HCT116 (cell line): ENCODE data around the gene ZDHHC3. TPM values are rescaled to one million over a fixed set of nuclear protein-coding genes. Genes with fewer than 3 reads are reported as not detected.

Experiments used
- ATAC-seq: fragments of 200-7000 bp; cut with Tn5 transposase; 2 replicates; pipeline ENCODE4 v1.9.1; 2020; ENCODE audit warnings: mild to moderate bottlenecking, moderate library complexity
- BruUV-seq: library from RNA; stranded (reverse); fragments of 400-500 nt; replicated peaks from 2 replicates; lab custom pipeline; 2021; lab: Mats Ljungman, UMichigan
- CTCF ChIA-PET: fragments of 300-600 bp; sonication (Branson Sonifier 250); formaldehyde crosslinking; loops from one replicate; lab custom pipeline; 2021; ENCODE audit warnings: antibody characterized with exemption; lab: Charles Lee
- POLR2A ChIA-PET: fragments of 300-600, 350-600 bp; sonication (Branson Sonifier 250); formaldehyde crosslinking; loops from one replicate; lab custom pipeline; 2021; ENCODE audit warnings: antibody characterized with exemption; lab: Charles Lee
- RAD21 ChIA-PET, 2 experiments: fragments of 300-600 bp; sonication (Branson Sonifier 250); formaldehyde crosslinking; loops; one replicate each; lab custom pipeline; 2023; ENCODE audit warnings: low total read pairs in 2 of 2; ENCODE audit not compliant: uncharacterized antibody in 2 of 2, unreplicated experiment in 2 of 2, low non-redundant PET in 1 of 2; lab: Charles Lee
- DNase-seq: peaks from one replicate; pipeline ENCODE4 v3.0.0-alpha.2; 2010; ENCODE audit warnings: low read depth, low spot score
- H2AFZ ChIP-seq: fragments of 200-600 bp; shearing (Covaris generic), sonication (generic); 2 replicates; pipeline ENCODE4 v1.6.1; 2017; ENCODE audit warnings: low read depth, mixed run types, mixed read lengths, antibody characterized with exemption, low read length; ENCODE audit not compliant: poor library complexity, severe bottlenecking
- H3K27ac ChIP-seq: 2 replicates; pipeline ENCODE4 v1.5.1; 2012; ENCODE audit warnings: low read depth, low read length
- H3K27me3 ChIP-seq: fragments of 200-600 bp; sonication (generic); 2 replicates; pipeline ENCODE4 v1.6.1; 2016; ENCODE audit warnings: mixed run types, low read length, mixed read lengths; ENCODE audit not compliant: insufficient read depth
- H3K36me3 ChIP-seq, 2 experiments: fragments of 200-500 bp in 1 of 2; fragments of 200-600 bp in 1 of 2; sonication (Bioruptor generic) in 1 of 2; sonication (generic) in 1 of 2; 2 replicates each; pipeline versions ENCODE4 v1.5.1 to v1.6.1; 2014 to 2016; ENCODE audit warnings: low read length in 2 of 2, inconsistent platforms in 1 of 2, mixed read lengths in 1 of 2, mixed run types in 1 of 2; ENCODE audit not compliant: insufficient read depth in 2 of 2, control insufficient read depth in 1 of 2
- H3K4me1 ChIP-seq, 2 experiments: fragments of 200-600 bp in 1 of 2; sonication (generic) in 1 of 2; 2 replicates each; pipeline versions ENCODE4 v1.5.1 to v1.6.1; 2012 to 2017; ENCODE audit warnings: low read length in 2 of 2, inconsistent platforms in 1 of 2, mild to moderate bottlenecking in 1 of 2, mixed read lengths in 1 of 2, mixed run types in 1 of 2, moderate library complexity in 1 of 2; ENCODE audit not compliant: insufficient read depth in 2 of 2, control insufficient read depth in 1 of 2
- H3K4me2 ChIP-seq: fragments of 200-600 bp; sonication (generic); 2 replicates; pipeline ENCODE4 v1.6.1; 2017; ENCODE audit warnings: mixed run types, low read length, mixed read lengths
- H3K4me3 ChIP-seq, 2 experiments: fragments of 200-600 bp in 1 of 2; sonication (generic) in 1 of 2; replicated peaks in 1 of 2; 2 replicates each; pipeline ENCODE4 v1.5.1; 2011 to 2016; ENCODE audit warnings: low read length in 2 of 2, control low read depth in 1 of 2, low read depth in 1 of 2, mild to moderate bottlenecking in 1 of 2, mixed read lengths in 1 of 2, mixed run types in 1 of 2
- H3K79me2 ChIP-seq: fragments of 200-600 bp; sonication (generic); 2 replicates; pipeline ENCODE4 v1.6.1; 2017; ENCODE audit warnings: mild to moderate bottlenecking, mixed run types, low read length, moderate library complexity, mixed read lengths; ENCODE audit not compliant: insufficient read depth
- H3K9ac ChIP-seq: fragments of 200-600 bp; sonication (generic); 2 replicates; pipeline ENCODE4 v1.6.1; 2016; ENCODE audit warnings: low read length, mixed read lengths
- H3K9me2 ChIP-seq: fragments of 200-600 bp; sonication (generic), shearing (Covaris generic); 2 replicates; pipeline ENCODE4 v1.6.1; 2017; ENCODE audit warnings: mixed run types, mild to moderate bottlenecking, moderate library complexity; ENCODE audit not compliant: insufficient read depth
- H3K9me3 ChIP-seq, 2 experiments: fragments of 200-500 bp in 1 of 2; fragments of 200-600 bp in 1 of 2; sonication (Bioruptor generic) in 1 of 2; sonication (generic) in 1 of 2; 2 replicates each; pipeline ENCODE4 v1.6.1; 2014 to 2017; ENCODE audit warnings: low read length in 2 of 2, mixed read lengths in 2 of 2, inconsistent platforms in 1 of 2, low read depth in 1 of 2, mild to moderate bottlenecking in 1 of 2, mixed run types in 1 of 2, moderate library complexity in 1 of 2; ENCODE audit not compliant: control insufficient read depth in 1 of 2, insufficient read depth in 1 of 2
- H4K20me1 ChIP-seq: fragments of 200-600 bp; sonication (generic), shearing (Covaris generic); 2 replicates; pipeline ENCODE4 v1.6.1; 2017; ENCODE audit warnings: mixed run types, mild to moderate bottlenecking, moderate library complexity; ENCODE audit not compliant: insufficient read depth
- CEBPB ChIP-seq: IDR thresholded peaks from 2 replicates; pipeline ENCODE4 v1.6.1; 2012; ENCODE audit warnings: low read depth
- EZH2phosphoT487 ChIP-seq: fragments of 200-600 bp; IDR thresholded peaks from 2 replicates; pipeline ENCODE4 v1.6.1; 2018; ENCODE audit warnings: antibody characterized with exemption, borderline replicate concordance
- FOSL1 ChIP-seq: IDR thresholded peaks from 2 replicates; pipeline ENCODE4 v1.6.1; 2012; ENCODE audit warnings: low read depth
- POLR2AphosphoS5 ChIP-seq: IDR thresholded peaks from 2 replicates; pipeline ENCODE4 v1.6.1; 2011; ENCODE audit warnings: mild to moderate bottlenecking, low read depth, low read length, moderate library complexity
- RAD21 ChIP-seq: IDR thresholded peaks from 2 replicates; pipeline ENCODE4 v1.6.1; 2012; ENCODE audit warnings: low read depth, mild to moderate bottlenecking
- SIN3A ChIP-seq: IDR thresholded peaks from 2 replicates; pipeline ENCODE4 v1.6.1; 2012; ENCODE audit warnings: low read depth
- SP1 ChIP-seq: IDR thresholded peaks from 2 replicates; pipeline ENCODE4 v1.6.1; 2012; ENCODE audit warnings: low read depth
- SRF ChIP-seq: IDR thresholded peaks from 2 replicates; pipeline ENCODE4 v1.6.1; 2012; ENCODE audit warnings: low read depth
- YY1 ChIP-seq: IDR thresholded peaks from 2 replicates; pipeline ENCODE4 v1.6.1; 2011; ENCODE audit warnings: low read length, low read depth, moderate library complexity, mild to moderate bottlenecking; ENCODE audit not compliant: insufficient replicate concordance; ENCODE audit errors: extremely low read depth
- intact Hi-C: fragments of 100-400 bp; cut with micrococcal nuclease; formaldehyde crosslinking; loops from 2 replicates; pipeline ENCODE4 v1.10.0; 2022
- total RNA-seq: library from RNA; stranded (reverse); gene quantifications from one replicate; pipeline ENCODE4 v1.2.1, GENCODE V29; 2021; ENCODE audit not compliant: unreplicated experiment
- TF ChIP-seq, protein P1 (sequence below), 3 experiments: fragments of 200-600 bp in 1 of 3; sonication (generic) in 1 of 3; IDR thresholded peaks in 2 of 3; conservative IDR thresholded peaks in 1 of 3; 2 replicates each; pipeline ENCODE4 v1.5.1; 2012 to 2017; ENCODE audit warnings: low read depth in 2 of 3, low read length in 2 of 3, antibody characterized with exemption in 1 of 3, borderline replicate concordance in 1 of 3, control low read depth in 1 of 3, mild to moderate bottlenecking in 1 of 3, mixed read lengths in 1 of 3, mixed run types in 1 of 3, moderate library complexity in 1 of 3; ENCODE audit not compliant: insufficient read depth in 1 of 3
- TF ChIP-seq, protein P2 (sequence below): IDR thresholded peaks from 2 replicates; pipeline ENCODE4 v1.6.1; 2011; ENCODE audit warnings: mild to moderate bottlenecking, low read length, moderate library complexity; ENCODE audit not compliant: insufficient replicate concordance; ENCODE audit errors: extremely low read depth
- TF ChIP-seq, protein P3 (sequence below): IDR thresholded peaks from 2 replicates; pipeline ENCODE4 v1.6.1; 2012

The ZDHHC3 gene
- total RNA-seq, 1 experiment from 2014 or later: 61.1 TPM

DNA sequence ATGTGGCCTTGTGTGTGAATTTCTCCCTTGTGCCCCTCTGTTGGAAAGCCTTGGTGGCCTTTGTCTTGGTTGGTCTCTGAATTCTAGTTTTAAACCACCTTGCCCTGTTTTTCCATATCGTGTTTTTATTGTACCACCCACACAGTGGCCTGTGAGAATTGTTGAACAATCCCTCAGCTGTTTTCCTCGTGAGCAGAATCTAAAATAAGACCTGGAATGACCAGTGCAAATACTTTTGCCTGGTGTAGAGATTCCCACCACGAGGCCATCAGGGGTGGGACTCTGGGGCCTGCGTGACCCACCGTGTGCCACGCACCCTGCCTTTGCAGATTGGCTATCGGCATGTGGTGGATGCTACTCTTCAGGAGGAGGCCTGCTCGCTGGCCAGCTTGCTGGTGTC, 31.1 kb upstream of the ZDHHC3 start:
- Histone ChIP-seq H3K4me3 (no peak overlapping the region), H3K9me2 (no peaks in the 10 kb centered on the region), H3K4me2 (no peak overlapping the region), H3K79me2 (peaks cover 4% of the 10 kb centered on the region; the same call in 1 of the 2 replicates), H3K9ac (no peak overlapping the region), H3K36me3 (peaks cover 17 to 27% of the 10 kb centered on the region in 2 experiments; a peak in 3 of 4 replicates), H3K9me3 (no peaks in the 10 kb centered on the region), H3K27ac (no peak overlapping the region), H4K20me1 (no peaks in the 10 kb centered on the region), H2AFZ (no peak overlapping the region), H3K27me3 (no peaks in the 10 kb centered on the region), H3K4me1 (no peaks in the 10 kb centered on the region)
- no peak for DNase-seq
- no peak for ATAC-seq
- ChIA-PET RAD21 (no interaction called here), CTCF (no interaction called here), POLR2A (no interaction called here)
- no TSS peak for BruUV-seq
- intact Hi-C loops: no loop called here
- TF ChIP-seq, protein P1, sequence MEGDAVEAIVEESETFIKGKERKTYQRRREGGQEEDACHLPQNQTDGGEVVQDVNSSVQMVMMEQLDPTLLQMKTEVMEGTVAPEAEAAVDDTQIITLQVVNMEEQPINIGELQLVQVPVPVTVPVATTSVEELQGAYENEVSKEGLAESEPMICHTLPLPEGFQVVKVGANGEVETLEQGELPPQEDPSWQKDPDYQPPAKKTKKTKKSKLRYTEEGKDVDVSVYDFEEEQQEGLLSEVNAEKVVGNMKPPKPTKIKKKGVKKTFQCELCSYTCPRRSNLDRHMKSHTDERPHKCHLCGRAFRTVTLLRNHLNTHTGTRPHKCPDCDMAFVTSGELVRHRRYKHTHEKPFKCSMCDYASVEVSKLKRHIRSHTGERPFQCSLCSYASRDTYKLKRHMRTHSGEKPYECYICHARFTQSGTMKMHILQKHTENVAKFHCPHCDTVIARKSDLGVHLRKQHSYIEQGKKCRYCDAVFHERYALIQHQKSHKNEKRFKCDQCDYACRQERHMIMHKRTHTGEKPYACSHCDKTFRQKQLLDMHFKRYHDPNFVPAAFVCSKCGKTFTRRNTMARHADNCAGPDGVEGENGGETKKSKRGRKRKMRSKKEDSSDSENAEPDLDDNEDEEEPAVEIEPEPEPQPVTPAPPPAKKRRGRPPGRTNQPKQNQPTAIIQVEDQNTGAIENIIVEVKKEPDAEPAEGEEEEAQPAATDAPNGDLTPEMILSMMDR (IDR thresholded peaks at IDR 0.05 in 2 of 3, conservative IDR thresholded peaks at IDR 0.05 in 1 of 3; ENCODE audit: borderline replicate concordance in 1 of 3, insufficient read depth in 1 of 3, low read depth in 2 of 3, low read length in 2 of 3): no peak
- no peak for TF ChIP-seq SP1
- TF ChIP-seq CEBPB: no peak
- TF ChIP-seq, protein P2, sequence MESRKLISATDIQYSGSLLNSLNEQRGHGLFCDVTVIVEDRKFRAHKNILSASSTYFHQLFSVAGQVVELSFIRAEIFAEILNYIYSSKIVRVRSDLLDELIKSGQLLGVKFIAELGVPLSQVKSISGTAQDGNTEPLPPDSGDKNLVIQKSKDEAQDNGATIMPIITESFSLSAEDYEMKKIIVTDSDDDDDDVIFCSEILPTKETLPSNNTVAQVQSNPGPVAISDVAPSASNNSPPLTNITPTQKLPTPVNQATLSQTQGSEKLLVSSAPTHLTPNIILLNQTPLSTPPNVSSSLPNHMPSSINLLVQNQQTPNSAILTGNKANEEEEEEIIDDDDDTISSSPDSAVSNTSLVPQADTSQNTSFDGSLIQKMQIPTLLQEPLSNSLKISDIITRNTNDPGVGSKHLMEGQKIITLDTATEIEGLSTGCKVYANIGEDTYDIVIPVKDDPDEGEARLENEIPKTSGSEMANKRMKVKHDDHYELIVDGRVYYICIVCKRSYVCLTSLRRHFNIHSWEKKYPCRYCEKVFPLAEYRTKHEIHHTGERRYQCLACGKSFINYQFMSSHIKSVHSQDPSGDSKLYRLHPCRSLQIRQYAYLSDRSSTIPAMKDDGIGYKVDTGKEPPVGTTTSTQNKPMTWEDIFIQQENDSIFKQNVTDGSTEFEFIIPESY: no peak
- TF ChIP-seq, protein P3, sequence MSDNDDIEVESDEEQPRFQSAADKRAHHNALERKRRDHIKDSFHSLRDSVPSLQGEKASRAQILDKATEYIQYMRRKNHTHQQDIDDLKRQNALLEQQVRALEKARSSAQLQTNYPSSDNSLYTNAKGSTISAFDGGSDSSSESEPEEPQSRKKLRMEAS: no peak
- TF ChIP-seq SIN3A: no peak
- TF ChIP-seq SRF: no peak
- no peak for TF ChIP-seq RAD21
- no peak for TF ChIP-seq EZH2phosphoT487
- TF ChIP-seq FOSL1: no peak
- TF ChIP-seq YY1: no peak
- no peak for TF ChIP-seq POLR2AphosphoS5
